HepG2 (cell line): ENCODE data around the gene APLP1. TPM values are rescaled to one million over a fixed set of nuclear protein-coding genes. Genes with fewer than 3 reads are reported as not detected.

Experiments used
- KAT2B ChIP-seq: fragments of 150-350 bp; IDR thresholded peaks from 2 replicates; pipeline ENCODE4 v1.6.1; 2014; ENCODE audit warnings: low read depth, low read length, borderline replicate concordance
- NPAS2 ChIP-seq: sonication (generic); formaldehyde crosslinking; IDR thresholded peaks from 2 replicates; pipeline ENCODE4 v1.8.0; 2022; ENCODE audit warnings: mild to moderate bottlenecking, missing genetic modification reagents, borderline replicate concordance
- PHF20 ChIP-seq: sonication (generic); formaldehyde crosslinking; IDR thresholded peaks from 2 replicates; pipeline ENCODE4 v1.5.0; 2020; ENCODE audit warnings: mild to moderate bottlenecking, missing genetic modification reagents
- polyA plus RNA-seq, 8 experiments: library from polyadenylated mRNA; depleted of rRNA in 3 of 8; stranded (reverse) in 7 of 8; unstranded in 1 of 8; fragments of >200 nt; fragmentation: Illumina TruSeq in 4 of 8; extraction: Trizol in 4 of 8; gene quantifications; 2 replicates each; pipeline versions ENCODE4 v1.2.1 to v1.2.3, GENCODE V29; 2011 to 2016; ENCODE audit warnings: low read depth in 4 of 8, missing spikeins in 1 of 8, mixed read lengths in 1 of 8; ENCODE audit not compliant: insufficient read depth in 1 of 8
- total RNA-seq, 5 experiments: library from RNA; depleted of rRNA; stranded (reverse); fragments of >200 nt; fragmentation: Illumina TruSeq; extraction: Trizol; gene quantifications; 2 replicates each; pipeline ENCODE4 v1.2.3, GENCODE V29; 2016; ENCODE audit warnings: low read depth in 1 of 5
- TF ChIP-seq, protein P1 (sequence below): sonication (generic); formaldehyde crosslinking; IDR thresholded peaks from 2 replicates; pipeline ENCODE4 v1.4.0; 2020; ENCODE audit warnings: mild to moderate bottlenecking, missing genetic modification reagents, borderline replicate concordance
- TF ChIP-seq, protein P2 (sequence below), 2 experiments: fragments of 450-650 bp in 1 of 2; sonication (generic) in 1 of 2; formaldehyde crosslinking in 1 of 2; IDR thresholded peaks; 2 replicates each; pipeline versions ENCODE4 v1.6.1 to v1.8.0; 2016 to 2022; ENCODE audit warnings: antibody characterized with exemption in 1 of 2, mild to moderate bottlenecking in 1 of 2, missing genetic modification reagents in 1 of 2
- TF ChIP-seq, protein P3 (sequence below): IDR thresholded peaks from 2 replicates; pipeline ENCODE4 v1.6.1; 2012; ENCODE audit warnings: inconsistent platforms
- TF ChIP-seq, protein P4 (sequence below): sonication (generic); formaldehyde crosslinking; IDR thresholded peaks from 2 replicates; pipeline ENCODE4 v1.4.0; 2020; ENCODE audit warnings: low read depth, mild to moderate bottlenecking, missing genetic modification reagents
- TF ChIP-seq, protein P5 (sequence below): sonication (generic); formaldehyde crosslinking; IDR thresholded peaks from 2 replicates; pipeline ENCODE4 v1.5.0; 2020; ENCODE audit warnings: mild to moderate bottlenecking, missing genetic modification reagents

Gene APLP1
- total and polyA plus RNA-seq, 2 of the 13 experiments (the other 11 are each of a cell fraction or from before 2014, with no cell fraction given): 2.0 to 2.9 TPM

DNA sequence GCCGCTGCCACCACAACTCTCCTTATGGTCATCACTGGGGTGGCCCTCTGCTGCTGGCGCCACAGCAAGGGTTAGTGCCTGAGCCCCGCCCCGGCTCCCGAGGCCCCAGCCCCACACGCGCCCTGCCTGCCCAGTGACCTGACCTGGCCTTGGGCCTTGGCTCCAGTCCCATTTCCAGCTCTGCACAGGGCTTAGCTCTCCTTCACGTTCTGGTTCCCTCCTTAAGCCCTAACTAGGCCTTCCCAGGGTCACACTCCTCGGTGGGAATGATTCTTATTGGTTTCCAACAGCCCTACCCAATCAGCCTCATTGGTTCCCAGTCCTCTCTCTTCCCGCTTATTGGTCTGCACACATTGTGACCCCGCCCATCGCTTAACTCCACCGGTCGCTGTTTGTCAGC lies 5.8 kb upstream of the APLP1 start (continued):
- TF ChIP-seq, protein P1, sequence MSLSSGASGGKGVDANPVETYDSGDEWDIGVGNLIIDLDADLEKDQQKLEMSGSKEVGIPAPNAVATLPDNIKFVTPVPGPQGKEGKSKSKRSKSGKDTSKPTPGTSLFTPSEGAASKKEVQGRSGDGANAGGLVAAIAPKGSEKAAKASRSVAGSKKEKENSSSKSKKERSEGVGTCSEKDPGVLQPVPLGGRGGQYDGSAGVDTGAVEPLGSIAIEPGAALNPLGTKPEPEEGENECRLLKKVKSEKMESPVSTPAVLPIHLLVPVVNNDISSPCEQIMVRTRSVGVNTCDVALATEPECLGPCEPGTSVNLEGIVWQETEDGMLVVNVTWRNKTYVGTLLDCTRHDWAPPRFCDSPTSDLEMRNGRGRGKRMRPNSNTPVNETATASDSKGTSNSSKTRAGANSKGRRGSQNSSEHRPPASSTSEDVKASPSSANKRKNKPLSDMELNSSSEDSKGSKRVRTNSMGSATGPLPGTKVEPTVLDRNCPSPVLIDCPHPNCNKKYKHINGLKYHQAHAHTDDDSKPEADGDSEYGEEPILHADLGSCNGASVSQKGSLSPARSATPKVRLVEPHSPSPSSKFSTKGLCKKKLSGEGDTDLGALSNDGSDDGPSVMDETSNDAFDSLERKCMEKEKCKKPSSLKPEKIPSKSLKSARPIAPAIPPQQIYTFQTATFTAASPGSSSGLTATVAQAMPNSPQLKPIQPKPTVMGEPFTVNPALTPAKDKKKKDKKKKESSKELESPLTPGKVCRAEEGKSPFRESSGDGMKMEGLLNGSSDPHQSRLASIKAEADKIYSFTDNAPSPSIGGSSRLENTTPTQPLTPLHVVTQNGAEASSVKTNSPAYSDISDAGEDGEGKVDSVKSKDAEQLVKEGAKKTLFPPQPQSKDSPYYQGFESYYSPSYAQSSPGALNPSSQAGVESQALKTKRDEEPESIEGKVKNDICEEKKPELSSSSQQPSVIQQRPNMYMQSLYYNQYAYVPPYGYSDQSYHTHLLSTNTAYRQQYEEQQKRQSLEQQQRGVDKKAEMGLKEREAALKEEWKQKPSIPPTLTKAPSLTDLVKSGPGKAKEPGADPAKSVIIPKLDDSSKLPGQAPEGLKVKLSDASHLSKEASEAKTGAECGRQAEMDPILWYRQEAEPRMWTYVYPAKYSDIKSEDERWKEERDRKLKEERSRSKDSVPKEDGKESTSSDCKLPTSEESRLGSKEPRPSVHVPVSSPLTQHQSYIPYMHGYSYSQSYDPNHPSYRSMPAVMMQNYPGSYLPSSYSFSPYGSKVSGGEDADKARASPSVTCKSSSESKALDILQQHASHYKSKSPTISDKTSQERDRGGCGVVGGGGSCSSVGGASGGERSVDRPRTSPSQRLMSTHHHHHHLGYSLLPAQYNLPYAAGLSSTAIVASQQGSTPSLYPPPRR (CRISPR knock-in tag): no peak
- TF ChIP-seq, protein P2, sequence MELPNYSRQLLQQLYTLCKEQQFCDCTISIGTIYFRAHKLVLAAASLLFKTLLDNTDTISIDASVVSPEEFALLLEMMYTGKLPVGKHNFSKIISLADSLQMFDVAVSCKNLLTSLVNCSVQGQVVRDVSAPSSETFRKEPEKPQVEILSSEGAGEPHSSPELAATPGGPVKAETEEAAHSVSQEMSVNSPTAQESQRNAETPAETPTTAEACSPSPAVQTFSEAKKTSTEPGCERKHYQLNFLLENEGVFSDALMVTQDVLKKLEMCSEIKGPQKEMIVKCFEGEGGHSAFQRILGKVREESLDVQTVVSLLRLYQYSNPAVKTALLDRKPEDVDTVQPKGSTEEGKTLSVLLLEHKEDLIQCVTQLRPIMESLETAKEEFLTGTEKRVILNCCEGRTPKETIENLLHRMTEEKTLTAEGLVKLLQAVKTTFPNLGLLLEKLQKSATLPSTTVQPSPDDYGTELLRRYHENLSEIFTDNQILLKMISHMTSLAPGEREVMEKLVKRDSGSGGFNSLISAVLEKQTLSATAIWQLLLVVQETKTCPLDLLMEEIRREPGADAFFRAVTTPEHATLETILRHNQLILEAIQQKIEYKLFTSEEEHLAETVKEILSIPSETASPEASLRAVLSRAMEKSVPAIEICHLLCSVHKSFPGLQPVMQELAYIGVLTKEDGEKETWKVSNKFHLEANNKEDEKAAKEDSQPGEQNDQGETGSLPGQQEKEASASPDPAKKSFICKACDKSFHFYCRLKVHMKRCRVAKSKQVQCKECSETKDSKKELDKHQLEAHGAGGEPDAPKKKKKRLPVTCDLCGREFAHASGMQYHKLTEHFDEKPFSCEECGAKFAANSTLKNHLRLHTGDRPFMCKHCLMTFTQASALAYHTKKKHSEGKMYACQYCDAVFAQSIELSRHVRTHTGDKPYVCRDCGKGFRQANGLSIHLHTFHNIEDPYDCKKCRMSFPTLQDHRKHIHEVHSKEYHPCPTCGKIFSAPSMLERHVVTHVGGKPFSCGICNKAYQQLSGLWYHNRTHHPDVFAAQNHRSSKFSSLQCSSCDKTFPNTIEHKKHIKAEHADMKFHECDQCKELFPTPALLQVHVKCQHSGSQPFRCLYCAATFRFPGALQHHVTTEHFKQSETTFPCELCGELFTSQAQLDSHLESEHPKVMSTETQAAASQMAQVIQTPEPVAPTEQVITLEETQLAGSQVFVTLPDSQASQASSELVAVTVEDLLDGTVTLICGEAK (IDR thresholded peaks at IDR 0.05): no peak
- TF ChIP-seq, protein P2 (CRISPR knock-in tag; IDR thresholded peaks at IDR 0.05): no peak
- TF ChIP-seq, protein P3, sequence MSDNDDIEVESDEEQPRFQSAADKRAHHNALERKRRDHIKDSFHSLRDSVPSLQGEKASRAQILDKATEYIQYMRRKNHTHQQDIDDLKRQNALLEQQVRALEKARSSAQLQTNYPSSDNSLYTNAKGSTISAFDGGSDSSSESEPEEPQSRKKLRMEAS: peak; percentile 39; the same call in 1 of the 2 replicates
- TF ChIP-seq, protein P4, sequence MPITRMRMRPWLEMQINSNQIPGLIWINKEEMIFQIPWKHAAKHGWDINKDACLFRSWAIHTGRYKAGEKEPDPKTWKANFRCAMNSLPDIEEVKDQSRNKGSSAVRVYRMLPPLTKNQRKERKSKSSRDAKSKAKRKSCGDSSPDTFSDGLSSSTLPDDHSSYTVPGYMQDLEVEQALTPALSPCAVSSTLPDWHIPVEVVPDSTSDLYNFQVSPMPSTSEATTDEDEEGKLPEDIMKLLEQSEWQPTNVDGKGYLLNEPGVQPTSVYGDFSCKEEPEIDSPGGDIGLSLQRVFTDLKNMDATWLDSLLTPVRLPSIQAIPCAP (CRISPR knock-in tag): no peak
- no peak for TF ChIP-seq NPAS2 (CRISPR knock-in tag)
- TF ChIP-seq, protein P5, sequence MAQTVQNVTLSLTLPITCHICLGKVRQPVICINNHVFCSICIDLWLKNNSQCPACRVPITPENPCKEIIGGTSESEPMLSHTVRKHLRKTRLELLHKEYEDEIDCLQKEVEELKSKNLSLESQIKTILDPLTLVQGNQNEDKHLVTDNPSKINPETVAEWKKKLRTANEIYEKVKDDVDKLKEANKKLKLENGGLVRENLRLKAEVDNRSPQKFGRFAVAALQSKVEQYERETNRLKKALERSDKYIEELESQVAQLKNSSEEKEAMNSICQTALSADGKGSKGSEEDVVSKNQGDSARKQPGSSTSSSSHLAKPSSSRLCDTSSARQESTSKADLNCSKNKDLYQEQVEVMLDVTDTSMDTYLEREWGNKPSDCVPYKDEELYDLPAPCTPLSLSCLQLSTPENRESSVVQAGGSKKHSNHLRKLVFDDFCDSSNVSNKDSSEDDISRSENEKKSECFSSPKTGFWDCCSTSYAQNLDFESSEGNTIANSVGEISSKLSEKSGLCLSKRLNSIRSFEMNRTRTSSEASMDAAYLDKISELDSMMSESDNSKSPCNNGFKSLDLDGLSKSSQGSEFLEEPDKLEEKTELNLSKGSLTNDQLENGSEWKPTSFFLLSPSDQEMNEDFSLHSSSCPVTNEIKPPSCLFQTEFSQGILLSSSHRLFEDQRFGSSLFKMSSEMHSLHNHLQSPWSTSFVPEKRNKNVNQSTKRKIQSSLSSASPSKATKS (CRISPR knock-in tag): no peak
- TF ChIP-seq PHF20 (CRISPR knock-in tag): no peak
- TF ChIP-seq KAT2B: no peak
